Gastrocnemius medialis (tissue), 4 donors: ENCODE results near the gene ELMO1.

ENCODE experiments used
- POLR2A ChIP-seq, 2 donors: fragments of 450-650 bp; IDR thresholded peaks; one replicate each; pipeline ENCODE4 v1.6.1; 2017; ENCODE audit warnings: antibody characterized with exemption in 2 of 2, mild to moderate bottlenecking in 2 of 2, moderate library complexity in 2 of 2
- TF ChIP-seq, protein P1 (sequence below), 5 experiments: fragments of 450-650 bp in 3 of 5; fragments of 200-600 bp in 2 of 5; sonication (generic) in 2 of 5; IDR thresholded peaks in 4 of 5; conservative IDR thresholded peaks in 1 of 5; 1 replicate in 4 of 5; 2 replicates in 1 of 5; pipeline ENCODE4 v1.5.1; 2016 to 2019; ENCODE audit warnings: antibody characterized with exemption in 5 of 5, mild to moderate bottlenecking in 3 of 5, moderate library complexity in 3 of 5

DNA sequence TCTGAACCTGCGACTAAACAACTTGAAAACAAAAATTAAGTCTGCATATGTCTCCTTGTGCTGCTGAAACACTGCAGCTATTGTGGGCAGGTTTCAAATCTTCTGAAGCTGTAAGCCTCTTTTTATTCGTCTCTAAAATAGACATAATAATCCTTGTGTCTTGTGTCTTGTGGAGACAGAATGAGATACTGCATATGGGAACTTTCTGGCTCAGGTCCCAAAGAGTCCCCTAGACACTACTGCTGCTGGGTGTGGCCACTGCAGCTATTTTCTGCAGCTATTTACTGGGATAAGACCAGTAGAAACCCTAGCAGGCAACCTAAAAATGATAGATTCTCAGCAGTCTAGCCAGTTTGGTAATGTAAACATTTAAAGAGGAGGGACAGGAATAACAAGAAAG is 252.0 kb downstream of the ELMO1 start:
- no peak for TF ChIP-seq POLR2A (IDR thresholded peaks at IDR 0.05)
- TF ChIP-seq, protein P1, sequence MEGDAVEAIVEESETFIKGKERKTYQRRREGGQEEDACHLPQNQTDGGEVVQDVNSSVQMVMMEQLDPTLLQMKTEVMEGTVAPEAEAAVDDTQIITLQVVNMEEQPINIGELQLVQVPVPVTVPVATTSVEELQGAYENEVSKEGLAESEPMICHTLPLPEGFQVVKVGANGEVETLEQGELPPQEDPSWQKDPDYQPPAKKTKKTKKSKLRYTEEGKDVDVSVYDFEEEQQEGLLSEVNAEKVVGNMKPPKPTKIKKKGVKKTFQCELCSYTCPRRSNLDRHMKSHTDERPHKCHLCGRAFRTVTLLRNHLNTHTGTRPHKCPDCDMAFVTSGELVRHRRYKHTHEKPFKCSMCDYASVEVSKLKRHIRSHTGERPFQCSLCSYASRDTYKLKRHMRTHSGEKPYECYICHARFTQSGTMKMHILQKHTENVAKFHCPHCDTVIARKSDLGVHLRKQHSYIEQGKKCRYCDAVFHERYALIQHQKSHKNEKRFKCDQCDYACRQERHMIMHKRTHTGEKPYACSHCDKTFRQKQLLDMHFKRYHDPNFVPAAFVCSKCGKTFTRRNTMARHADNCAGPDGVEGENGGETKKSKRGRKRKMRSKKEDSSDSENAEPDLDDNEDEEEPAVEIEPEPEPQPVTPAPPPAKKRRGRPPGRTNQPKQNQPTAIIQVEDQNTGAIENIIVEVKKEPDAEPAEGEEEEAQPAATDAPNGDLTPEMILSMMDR (IDR thresholded peaks at IDR 0.05 in 4 of 5, conservative IDR thresholded peaks at IDR 0.05 in 1 of 5): no peak
